Measurements from ENCODE around the gene PIGL. TPM values are rescaled to one million over a fixed set of nuclear protein-coding genes. Genes with fewer than 3 reads are reported as not detected.
"Not testable (repeated sequence)": the region's sequence is repeated elsewhere in the genome, so short reads cannot be mapped to it uniquely, and the experiment has no call there.

Gene PIGL
- 16.4 and 29.3 TPM in 2 replicates for total RNA-seq (2014; rRNA removed; shearing (Covaris generic))

DNA sequence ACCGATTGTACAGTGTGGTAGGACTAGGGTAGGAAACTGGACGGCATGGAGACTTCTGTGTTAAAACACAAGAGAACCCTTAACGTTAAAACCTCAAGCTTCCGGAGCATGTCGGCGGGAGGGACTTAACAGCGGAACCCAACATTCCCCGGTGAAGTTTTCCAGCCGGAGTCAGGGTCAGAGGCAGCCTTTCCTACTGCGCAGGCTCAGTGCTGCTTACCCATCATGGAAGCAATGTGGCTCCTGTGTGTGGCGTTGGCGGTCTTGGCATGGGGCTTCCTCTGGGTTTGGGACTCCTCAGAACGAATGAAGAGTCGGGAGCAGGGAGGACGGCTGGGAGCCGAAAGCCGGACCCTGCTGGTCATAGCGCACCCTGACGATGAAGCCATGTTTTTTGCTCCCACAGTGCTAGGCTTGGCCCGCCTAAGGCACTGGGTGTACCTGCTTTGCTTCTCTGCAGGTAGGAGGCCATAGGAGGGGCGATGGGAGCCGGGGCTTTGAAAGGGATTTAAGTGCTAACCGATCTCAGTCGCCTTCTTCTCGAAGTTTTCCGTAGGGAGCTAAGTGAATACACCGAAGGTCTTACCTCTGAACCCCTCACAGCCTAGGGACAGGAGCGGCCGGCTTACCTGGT is at the start of gene PIGL:
Gene PIGL, plus strand, starts transcription at position 209 of the 634 bp plus-strand sequence. Its CDS starts 17 bp downstream, at position 226.
- peak; percentile 88 for DNase-seq (ENCODE audit: low spot score)

DNA sequence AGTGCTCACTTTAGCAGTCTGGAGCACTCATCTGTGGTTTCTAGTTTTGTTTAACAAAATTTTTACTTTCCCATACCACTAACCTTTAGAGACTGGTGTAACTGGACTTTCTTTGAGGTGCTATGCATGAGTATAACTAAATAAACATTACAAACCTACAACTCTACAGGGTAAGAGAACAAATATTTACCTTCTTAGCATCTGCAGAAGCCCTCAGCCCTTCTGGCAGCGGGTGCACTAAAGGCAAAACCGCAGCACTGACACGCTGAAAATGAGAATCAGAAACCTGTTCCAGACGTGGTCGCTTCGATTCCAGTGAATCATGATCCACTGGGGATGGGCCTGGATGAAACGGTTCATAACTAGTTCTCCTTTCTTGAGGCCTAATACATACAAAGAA is 45.4 kb upstream of the PIGL start:
- no peak for DNase-seq (ENCODE audit: low spot score)

DNA sequence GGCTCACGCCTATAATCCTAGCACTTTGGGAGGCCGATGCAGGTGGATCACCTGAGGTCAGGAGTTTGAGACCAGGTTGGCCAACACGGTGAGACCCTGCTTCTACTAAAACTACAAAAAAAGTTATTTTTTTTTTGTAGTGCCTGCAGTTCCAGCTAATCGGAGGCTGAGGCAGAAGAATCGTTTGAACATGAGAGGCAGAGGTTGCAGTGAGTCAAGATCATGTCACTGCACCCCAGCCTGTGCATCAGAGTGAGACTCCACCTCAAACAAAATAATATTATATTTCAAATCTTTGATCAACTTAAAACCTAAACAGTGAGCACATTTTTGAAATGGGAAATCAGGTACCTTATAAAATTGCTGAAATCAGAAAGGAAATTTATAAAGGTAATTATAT is 38.2 kb upstream of the PIGL start:
- no peak for DNase-seq (ENCODE audit: low spot score)

DNA sequence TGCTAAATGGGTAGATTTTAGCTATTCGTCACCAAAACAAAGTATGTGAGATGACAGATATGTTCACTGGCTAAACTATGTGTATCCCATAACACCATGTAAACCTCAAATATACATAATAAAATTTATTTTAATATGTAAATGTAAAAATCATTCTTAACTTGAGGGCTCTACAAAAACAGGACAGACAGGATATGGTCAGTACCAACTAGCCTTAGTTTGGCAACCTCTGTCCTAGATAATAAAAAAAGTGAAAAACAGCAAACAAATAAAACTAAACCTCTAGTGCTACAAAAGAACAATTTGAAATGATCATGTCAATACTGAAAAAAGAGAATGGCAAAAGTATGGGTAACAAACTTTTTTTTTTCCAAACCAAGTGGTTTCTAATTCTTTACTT is 35.4 kb upstream of the PIGL start:
- no peak for DNase-seq (ENCODE audit: low spot score)

DNA sequence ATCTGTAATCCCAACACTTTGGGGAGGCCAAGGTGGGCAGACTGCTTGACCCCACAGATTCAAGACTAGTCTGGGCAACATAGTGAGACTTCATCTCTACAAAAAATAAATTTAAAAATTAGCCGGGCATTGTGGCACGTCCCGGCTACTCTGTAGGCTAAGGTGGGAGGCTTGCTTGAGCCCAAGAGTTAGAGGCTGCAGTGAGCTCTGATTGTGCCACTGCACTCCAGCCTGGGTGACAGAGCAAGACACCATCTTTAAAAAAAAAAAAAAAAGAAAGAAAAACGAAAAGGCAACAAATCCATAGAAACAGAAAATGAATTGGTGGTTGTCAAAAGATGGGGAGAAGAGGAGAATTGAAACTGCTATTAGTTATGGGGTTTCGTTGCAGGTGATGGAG is 29.4 kb upstream of the PIGL start:
- no peak for DNase-seq (ENCODE audit: low spot score)

DNA sequence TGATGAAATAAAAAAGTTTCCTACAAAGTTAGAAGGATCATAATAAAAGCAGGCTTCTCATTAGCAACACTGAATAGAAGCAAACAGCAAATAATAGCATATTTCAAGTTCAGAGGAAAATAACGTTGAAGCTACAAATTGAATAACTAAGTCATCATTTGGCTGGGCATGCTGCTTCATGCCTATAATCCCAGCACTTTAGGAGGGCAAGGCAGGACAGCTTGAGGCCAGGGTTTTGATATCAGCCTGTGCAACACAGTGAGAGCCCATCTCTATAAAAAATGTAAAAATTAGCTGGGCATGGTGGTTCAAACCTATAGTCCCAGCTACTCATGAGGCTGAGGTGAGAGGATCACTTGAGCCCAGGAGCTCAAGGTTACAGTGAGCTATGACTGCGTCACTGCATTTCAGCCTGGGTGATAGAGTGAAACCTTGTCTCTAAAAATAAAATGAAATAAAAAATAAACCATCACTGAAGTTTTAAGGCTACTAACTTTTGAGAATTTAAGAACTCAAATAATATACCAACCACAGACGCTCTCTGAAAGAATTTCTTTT is 27.1 kb upstream of the PIGL start:
- DNase-seq (ENCODE audit: low spot score), result no peak

DNA sequence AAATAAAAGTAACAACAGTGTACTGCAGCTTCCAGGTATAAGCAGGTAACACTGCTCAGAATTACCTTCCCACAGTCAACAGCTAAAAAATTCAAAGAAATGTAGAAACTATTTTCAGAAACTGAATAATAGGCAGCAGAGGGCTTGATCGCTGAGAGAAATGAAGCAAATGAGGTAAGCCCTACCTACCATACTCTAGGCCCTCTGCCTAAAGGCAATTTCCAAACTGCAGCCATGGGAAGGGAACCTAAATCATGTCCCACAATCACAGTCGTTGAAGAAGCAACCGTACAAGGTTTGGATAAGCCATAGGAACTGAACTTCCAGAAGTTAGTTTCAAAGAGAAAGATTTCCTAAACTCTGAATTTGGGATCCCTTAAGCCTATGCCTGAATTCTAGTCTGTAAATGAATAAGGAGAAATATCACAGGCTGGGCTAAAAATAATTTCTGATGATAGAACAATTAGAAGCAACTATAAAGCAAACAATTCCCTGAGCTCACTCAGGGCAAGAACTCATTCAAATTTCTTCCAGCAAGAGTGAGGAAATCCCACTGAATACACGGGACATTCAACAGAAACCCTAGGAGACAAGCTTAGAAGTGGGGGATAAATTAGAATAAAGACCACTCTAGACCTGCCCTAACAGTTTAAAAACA is 26.2 kb upstream of the PIGL start:
- DNase-seq (ENCODE audit: low spot score), result no peak

DNA sequence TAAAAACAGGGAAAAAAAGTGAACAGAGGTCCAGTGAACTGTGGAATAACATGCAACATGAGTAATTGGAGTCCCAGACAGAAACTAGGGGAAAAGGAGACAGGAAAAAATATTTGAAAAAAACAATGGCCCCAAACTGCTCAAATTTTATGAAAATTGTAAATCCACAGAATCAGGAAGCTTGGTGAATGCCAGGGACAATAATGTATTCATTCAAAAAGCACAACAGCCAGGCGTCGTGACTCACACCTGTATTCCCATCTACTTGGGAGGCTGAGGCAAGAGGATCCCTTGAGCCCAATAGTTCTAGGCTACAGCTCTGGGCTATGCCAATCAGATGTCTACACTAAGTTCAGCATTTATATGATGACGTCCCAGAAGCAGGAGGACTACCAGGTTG is 25.4 kb upstream of the PIGL start:
- DNase-seq (ENCODE audit: low spot score), result no peak

DNA sequence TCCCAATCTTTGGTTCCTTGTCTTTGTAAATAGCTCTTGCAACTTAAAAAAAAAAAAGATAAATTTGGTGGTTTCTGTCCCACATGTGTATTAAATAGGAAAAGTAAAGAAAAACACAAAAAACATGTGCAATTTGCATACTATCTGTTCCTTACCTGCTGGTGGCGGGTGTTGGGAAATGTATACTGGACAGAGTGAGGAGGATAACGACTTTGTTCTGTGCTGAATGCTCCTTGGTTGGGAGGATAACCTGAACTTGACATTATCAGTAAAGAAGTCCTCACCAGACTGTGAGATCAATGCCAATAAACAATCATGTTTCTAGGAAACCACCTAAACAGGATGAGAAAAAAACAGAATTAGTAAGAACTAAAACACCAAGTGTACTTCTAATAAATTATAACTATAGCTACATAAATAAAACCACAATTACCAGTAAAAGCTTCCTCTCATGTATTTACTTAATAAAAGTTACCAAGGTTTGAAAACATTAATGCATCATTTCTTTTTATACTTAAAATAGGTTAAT is 22.6 kb upstream of the PIGL start:
- DNase-seq (ENCODE audit: low spot score), result not testable (repeated sequence)

DNA sequence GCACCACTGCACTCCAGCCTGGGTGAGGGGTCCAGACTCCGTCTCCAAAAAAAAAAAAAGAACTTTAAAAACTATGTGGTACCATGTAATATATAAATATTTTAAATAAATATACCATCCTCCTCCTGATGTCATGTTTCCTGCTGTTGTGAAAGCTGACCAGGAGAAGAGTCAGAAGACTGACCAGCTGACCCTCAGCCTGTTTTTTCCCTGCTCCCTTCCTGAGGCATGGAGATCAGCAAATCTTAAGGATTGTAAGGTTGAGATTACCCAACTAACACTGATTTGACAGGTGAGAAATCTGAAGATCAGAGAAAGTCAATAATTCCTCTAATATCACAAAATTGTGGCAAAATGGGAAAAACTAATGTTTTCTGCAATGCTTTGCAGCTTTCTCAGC is 19.7 kb upstream of the PIGL start:
- DNase-seq (ENCODE audit: low spot score), result no peak

DNA sequence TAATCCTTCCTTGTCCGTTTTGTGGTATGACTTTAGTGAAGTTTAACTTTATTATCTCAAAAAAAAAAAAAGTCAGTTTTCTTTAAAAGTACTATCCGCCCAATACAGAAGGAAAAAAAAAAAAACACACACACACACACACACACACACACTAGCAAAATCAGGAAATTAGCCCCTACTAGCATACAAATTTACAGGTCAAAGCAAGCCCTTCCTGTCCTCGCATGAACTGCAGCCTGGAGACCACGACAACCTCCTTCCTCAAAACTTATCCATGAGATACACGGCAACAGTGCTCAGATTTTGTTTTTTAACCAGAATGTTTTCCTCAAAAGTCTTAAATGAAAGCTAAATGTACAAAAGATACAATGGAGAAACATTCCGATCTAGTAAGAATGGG is 17.9 kb upstream of the PIGL start:
- DNase-seq (ENCODE audit: low spot score), result no peak

DNA sequence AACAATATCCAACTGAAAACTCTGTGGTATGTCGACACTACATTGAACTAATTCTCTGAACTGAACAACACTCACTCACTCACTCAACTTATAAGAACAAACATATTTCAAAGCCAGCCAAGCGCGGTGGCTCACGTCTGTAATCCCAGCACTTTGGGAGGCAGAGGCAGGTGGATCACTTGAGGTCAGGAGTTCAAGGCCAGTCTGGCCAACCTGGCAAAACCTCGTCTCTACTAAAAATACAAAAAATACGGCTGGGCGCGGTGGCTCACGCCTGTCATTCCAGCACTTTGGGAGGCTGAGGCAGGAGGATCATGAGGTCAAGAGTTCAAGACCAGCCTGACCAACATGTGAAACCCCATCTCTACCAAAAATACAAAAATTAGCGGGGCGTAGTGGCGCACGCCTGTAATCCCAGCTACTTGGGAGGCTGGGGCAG is 15.3 kb upstream of the PIGL start:
- DNase-seq (ENCODE audit: low spot score), result not testable (repeated sequence)

DNA sequence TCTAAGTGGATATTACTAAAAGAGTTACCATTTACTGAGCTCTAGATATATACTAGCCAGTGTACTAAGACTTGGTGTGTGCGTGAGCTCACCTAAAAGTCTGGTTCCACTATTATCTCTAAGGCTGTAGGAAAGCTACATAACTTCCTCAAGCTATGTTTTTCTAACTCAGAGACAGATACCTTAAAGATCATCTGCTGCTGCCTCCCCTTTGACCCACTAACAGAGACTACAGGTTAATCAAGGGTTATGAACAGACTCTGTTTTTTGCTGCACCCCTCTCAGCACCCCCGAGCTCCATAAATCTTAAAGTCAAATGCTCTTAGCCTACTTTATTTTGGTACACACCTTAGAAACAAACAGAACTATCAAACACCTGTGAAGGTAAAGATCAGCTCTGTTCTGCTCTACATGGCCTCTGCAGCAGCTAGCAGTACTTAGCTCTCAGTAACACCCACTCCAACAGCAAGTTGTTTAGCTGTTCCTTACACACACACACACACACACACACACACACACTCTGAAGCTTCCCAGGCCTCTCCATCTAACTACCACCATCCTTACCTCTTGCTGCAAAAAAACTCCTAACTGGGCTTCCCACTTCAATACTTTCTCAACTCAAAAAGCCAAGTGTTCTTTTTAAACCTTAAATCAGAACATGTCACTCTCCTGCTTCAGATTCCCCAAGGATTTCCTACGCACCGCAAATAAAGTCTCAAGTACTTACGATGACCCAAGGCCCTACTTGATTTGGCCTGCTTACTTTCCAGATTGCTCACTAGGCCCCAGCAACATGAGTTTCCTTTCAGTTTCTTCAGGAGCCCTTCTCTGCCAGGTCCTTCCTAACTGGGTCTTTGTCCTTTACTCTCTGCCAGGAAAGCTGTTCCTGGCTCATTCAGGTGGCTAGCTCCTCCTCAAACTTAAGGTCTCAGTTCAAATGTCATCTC is 14.2 kb upstream of the PIGL start:
- DNase-seq (ENCODE audit: low spot score), result not testable (repeated sequence)

DNA sequence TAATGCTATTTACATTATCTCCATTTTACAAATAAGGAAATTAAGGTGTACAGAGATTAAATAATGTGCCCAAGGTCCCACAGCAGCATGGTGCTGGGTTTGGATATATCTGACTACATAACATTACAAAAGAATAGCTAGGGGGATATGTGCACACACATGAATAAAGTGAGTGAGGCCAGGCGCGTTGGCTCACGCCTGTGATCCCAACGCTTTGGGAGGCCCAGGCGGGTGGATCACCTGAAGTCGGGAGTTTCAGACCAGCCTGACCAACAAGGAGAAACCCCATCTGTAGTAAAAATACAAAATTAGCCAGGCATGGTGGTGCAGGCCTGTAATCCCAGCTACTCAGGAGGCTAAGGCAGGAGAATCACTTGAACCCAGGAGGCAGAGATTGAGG is 12.2 kb upstream of the PIGL start:
- DNase-seq (ENCODE audit: low spot score), result not testable (repeated sequence)

DNA sequence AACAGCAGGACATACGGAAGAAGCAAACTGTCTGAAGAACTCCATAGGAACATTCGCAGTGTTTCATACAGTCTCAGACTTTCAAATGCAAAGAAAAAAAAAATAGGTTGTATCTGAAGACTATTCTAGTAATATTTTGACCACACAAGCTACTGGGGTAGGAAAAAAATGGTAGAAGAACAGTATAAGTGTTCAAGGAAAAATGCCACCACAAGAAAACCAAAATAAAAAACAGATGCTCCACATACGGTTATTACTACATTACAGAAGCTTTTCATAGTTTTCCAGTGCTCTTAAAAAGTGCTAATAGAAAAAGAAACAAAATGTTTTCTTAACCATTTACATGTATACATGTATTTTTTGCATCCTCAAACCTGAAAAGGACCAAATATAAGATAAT is 5.4 kb upstream of the PIGL start:
- no peak for DNase-seq (ENCODE audit: low spot score)

DNA sequence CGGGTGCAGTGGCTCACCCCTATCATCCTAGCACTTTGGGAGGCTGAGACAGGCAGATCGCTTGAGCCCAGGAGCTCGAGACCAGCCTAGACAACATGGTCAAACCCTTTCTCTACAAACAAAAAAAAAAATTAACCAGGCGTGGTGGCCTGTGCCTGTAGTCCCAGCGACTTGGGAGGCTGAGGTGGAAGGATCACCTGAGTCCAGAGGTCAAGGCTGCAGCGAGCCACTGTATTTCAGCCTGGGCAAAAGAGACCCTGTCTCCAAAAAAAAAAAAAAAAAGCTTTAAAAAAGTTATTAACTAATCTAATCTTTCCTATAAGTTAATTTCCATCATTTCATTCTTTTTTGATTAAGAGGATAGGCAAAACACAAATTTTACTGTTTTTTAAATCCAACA is 4.2 kb upstream of the PIGL start:
- no peak for DNase-seq (ENCODE audit: low spot score)

DNA sequence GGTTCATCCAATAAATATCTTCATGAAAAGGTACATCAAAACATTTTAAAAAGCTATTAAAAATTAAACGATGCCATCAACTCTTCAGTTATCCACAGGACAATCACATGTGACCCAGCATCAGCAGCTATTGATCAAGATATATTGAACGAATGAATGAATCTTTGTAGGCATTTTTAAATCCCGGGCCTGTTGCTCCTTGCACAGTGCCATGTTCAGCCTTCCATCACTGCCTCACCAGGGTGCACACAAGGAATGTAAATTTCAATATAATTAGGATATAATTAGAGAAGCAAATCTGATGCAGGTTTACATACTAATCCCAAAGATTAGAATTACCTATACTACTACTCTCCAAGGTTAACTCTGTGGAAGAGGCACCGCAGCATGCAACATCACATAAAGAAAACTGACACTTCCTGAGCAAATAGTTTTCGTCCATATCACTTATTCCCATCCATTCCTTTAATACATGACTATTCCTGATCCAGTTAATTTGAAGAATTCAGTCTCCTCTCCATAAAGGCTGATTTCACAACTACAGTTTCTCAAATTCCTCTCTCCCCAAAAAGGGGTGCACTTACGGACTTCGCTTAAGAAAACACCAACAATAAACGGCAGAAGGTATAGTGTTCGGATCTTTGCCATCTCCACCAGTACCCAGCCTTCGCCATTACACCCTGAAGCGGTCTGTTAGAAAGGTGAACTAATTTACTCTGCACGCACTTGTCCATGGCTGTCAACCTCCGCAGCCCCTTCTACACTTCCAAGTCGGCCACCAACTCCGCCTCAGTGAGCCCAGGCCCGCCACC is 2.6 kb upstream of the PIGL start:
- DNase-seq (ENCODE audit: low spot score), result peak; percentile 32

DNA sequence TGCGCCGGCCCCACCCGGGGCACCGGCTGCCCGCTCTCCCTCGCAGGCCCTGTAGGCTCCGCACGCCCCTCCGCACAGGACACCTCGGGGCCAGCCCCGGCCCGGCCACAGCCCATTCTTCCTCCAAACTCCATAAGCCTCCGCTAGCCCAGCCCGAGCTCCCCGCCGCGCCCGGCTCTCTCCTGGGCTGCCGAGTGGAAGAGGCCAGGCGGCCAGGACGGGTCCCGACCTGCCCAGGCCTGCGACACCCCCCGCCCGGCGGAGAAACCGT is 2.1 kb upstream of the PIGL start:
- no peak for DNase-seq (ENCODE audit: low spot score)

DNA sequence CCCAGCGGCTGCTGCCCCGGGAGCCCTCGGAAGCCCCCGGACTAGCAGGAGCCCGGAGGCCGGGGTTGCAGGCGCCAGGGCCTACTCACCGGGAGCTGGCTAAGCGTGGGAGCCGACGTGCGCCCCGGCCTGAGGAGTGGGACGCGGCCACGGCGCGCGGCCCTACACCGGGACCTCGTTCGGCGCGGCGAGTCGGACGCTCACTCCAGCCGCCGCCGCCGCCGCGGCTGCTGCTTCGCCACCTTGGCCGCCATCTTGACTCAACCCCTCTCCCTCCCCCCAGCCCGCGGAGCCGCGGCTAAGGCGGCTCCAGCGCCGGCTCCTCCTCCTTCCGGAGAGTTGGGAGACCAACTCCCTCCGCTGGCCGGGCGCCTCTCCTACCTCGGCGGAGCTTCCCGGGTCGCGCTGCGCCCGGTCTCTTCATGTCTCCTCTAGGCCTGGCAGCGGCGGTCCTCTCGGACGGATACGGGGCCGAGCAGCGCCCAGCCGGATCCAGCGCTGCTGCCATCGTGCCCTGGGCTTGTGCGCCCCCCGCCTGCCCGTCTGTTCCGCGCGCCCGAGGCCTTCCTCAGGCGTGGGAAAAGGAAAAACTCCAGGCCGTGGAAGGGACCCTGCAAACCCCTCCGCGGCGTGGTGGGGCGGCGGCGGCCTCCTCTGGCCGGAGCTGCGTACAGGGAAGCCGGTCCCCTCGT is 1.6 kb upstream of the PIGL start, which contains the start of gene NCOR1:
Gene NCOR1, minus strand, starts transcription at position 262 of the 692 bp plus-strand sequence. CDS start 20,965 bp downstream, outside the sequence.
- peak; percentile 84 for DNase-seq (ENCODE audit: low spot score)

DNA sequence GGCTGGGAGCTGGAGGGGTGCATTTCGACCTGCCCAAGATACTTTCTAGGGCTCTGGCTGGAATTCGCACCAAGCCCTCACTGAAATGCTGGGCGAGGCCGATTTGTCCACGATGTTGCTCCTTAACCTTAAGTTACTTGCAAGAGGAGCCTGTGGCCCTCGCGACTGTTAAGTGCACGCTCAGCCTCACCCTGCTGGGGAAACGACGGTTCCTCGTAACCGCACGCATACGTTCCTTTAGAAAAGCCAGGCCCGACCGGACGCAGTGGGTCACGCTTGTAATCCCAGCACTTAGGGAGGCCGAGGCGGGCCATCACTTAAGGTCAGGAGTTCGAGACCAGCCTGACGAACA is 1.1 kb upstream of the PIGL start:
- DNase-seq (ENCODE audit: low spot score), result peak; percentile 28
